Ishikawa (cell line): ENCODE results near the gene TBC1D22A.

Experiments used
- CEBPB ChIP-seq: IDR thresholded peaks from 2 replicates; pipeline ENCODE4 v1.6.1; 2012
- EP300 ChIP-seq: IDR thresholded peaks from 2 replicates; pipeline ENCODE4 v1.6.1; 2012; ENCODE audit warnings: borderline replicate concordance
- FOXM1 ChIP-seq: IDR thresholded peaks from 2 replicates; pipeline ENCODE4 v1.6.1; 2012; ENCODE audit warnings: low read depth, borderline replicate concordance
- NFIC ChIP-seq: IDR thresholded peaks from 2 replicates; pipeline ENCODE4 v1.6.1; 2012
- RAD21 ChIP-seq: IDR thresholded peaks from 2 replicates; pipeline ENCODE4 v1.6.1; 2012; ENCODE audit warnings: low read depth
- REST ChIP-seq: IDR thresholded peaks from 2 replicates; pipeline ENCODE4 v1.6.1; 2012; ENCODE audit warnings: low read depth, mild to moderate bottlenecking
- TCF12 ChIP-seq: IDR thresholded peaks from 2 replicates; pipeline ENCODE4 v1.6.1; 2012; ENCODE audit warnings: low read depth
- TEAD4 ChIP-seq: IDR thresholded peaks from 2 replicates; pipeline ENCODE4 v1.6.1; 2012
- TF ChIP-seq, protein P1 (sequence below): IDR thresholded peaks from 2 replicates; pipeline ENCODE4 v1.6.1; 2012

DNA sequence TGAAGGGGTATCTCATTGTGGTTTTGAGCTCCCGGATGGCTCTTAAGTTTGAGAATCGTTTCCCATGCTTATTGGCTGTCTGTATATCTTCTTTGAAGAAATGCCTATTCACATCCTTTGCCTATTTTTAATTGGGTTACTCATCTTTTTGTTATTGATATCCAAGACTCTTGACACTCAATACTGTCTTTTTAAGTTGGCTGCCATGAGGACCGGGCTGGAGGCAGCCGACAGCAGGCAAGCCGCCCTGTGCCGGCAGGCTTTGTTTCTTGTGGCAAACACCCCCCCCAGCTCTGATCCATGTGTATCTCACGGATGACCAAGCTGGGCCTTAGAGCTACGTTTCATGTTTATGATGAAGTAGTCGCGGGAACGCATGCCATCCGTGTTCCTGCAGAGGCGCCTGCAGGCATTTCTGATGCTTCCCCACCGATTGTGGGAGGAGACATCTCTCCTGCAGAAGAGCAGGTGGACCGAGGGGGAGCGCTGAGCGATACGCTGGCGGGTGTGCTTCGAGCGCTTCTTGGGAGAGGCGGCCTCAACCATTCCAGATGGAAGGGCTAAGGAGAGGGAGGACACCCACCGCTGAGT is 95.8 kb downstream of the TBC1D22A start:
- TF ChIP-seq, protein P1, sequence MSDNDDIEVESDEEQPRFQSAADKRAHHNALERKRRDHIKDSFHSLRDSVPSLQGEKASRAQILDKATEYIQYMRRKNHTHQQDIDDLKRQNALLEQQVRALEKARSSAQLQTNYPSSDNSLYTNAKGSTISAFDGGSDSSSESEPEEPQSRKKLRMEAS, result no peak
- TF ChIP-seq FOXM1 (no peak), RAD21 (no peak), CEBPB (no peak), EP300 (no peak), TEAD4 (no peak), TCF12 (no peak), REST (no peak), NFIC (no peak)
